SK-N-SH (cell line): ENCODE results near the gene GPR152.

ENCODE experiments used
- EP300 ChIP-seq, 2 experiments: IDR thresholded peaks; 2 replicates each; pipeline versions ENCODE4 v1.4.0 to v1.6.1; 2012; ENCODE audit warnings: borderline replicate concordance in 1 of 2, low read depth in 1 of 2, low read length in 1 of 2
- EZH2phosphoT487 ChIP-seq: fragments of 200-600 bp; sonication (generic); IDR thresholded peaks from 2 replicates; pipeline ENCODE4 v1.6.1; 2017; ENCODE audit warnings: low read depth, mixed run types, mild to moderate bottlenecking, antibody characterized with exemption, moderate library complexity, borderline replicate concordance
- MAX ChIP-seq: IDR thresholded peaks from 2 replicates; pipeline ENCODE4 v1.4.0; 2012; ENCODE audit warnings: low read depth
- NFIC ChIP-seq: IDR thresholded peaks from 2 replicates; pipeline ENCODE4 v1.4.0; 2012; ENCODE audit warnings: borderline replicate concordance
- SIN3A ChIP-seq: IDR thresholded peaks from 2 replicates; pipeline ENCODE4 v1.6.1; 2012; ENCODE audit warnings: low read depth, mild to moderate bottlenecking, low read length, moderate library complexity, borderline replicate concordance
- TAF1 ChIP-seq: IDR thresholded peaks from 2 replicates; pipeline ENCODE4 v1.6.1; 2012; ENCODE audit warnings: low read depth, mild to moderate bottlenecking, low read length, moderate library complexity, borderline replicate concordance
- TEAD4 ChIP-seq: IDR thresholded peaks from 2 replicates; pipeline ENCODE4 v1.4.0; 2012; ENCODE audit warnings: mild to moderate bottlenecking, borderline replicate concordance; ENCODE audit not compliant: insufficient read depth
- USF2 ChIP-seq: fragments of 150-350 bp; IDR thresholded peaks from 2 replicates; pipeline ENCODE4 v1.6.1; 2017; ENCODE audit warnings: antibody characterized with exemption, low read length, low read depth, borderline replicate concordance
- TF ChIP-seq, protein P1 (sequence below): fragments of 200-600 bp; sonication (generic); IDR thresholded peaks from 2 replicates; pipeline ENCODE4 v1.6.1; 2017; ENCODE audit warnings: antibody characterized with exemption, mild to moderate bottlenecking, moderate library complexity
- TF ChIP-seq, protein P2 (sequence below): fragments of 150-350 bp; IDR thresholded peaks from 2 replicates; pipeline ENCODE4 v1.6.1; 2016; ENCODE audit warnings: mild to moderate bottlenecking, low read depth, low read length

DNA sequence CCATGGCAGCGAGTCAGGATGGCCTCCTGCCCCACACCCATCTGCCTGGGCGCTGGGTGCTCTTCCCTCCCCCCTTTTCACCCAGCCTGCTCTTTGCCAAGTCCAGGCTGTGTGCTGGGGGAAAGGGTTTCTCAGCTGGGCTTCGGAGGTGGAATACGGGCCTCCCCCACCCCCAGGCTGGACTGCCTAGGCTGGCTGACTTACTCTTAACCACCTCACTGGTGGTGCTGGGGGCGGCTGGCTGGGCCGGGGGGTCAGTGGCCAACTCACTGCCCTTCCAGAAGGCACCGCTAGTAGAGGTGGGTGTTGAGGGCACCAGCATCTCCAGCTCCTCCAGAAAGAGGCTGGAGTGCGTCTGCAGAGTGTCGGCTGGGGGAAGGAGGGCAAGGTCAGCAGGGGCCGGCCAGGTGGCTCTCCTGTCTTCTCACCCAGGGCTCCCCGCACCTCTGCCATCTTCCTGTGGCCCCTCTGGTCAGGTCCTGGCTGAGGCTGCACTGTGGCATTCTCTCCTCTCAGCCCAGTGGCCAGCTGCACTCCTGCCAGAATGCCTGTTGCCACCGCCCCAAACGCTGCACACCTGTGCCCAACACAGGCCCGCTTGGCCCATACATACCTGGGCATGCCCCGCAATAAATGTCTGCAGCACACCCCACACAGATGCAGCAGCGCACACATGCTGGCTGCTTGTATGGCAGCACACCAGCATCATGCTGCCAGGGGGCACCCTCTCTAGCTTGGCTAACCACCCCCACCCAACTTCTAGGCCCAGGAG, 42.9 kb upstream of the GPR152 start:
- TF ChIP-seq, protein P1, sequence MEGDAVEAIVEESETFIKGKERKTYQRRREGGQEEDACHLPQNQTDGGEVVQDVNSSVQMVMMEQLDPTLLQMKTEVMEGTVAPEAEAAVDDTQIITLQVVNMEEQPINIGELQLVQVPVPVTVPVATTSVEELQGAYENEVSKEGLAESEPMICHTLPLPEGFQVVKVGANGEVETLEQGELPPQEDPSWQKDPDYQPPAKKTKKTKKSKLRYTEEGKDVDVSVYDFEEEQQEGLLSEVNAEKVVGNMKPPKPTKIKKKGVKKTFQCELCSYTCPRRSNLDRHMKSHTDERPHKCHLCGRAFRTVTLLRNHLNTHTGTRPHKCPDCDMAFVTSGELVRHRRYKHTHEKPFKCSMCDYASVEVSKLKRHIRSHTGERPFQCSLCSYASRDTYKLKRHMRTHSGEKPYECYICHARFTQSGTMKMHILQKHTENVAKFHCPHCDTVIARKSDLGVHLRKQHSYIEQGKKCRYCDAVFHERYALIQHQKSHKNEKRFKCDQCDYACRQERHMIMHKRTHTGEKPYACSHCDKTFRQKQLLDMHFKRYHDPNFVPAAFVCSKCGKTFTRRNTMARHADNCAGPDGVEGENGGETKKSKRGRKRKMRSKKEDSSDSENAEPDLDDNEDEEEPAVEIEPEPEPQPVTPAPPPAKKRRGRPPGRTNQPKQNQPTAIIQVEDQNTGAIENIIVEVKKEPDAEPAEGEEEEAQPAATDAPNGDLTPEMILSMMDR: no peak
- no peak for TF ChIP-seq EP300 (IDR thresholded peaks at IDR 0.05; ENCODE audit: borderline replicate concordance in 1 of 2, low read depth in 1 of 2, low read length in 1 of 2)
- no peak for TF ChIP-seq NFIC
- no peak for TF ChIP-seq SIN3A
- TF ChIP-seq, protein P2, sequence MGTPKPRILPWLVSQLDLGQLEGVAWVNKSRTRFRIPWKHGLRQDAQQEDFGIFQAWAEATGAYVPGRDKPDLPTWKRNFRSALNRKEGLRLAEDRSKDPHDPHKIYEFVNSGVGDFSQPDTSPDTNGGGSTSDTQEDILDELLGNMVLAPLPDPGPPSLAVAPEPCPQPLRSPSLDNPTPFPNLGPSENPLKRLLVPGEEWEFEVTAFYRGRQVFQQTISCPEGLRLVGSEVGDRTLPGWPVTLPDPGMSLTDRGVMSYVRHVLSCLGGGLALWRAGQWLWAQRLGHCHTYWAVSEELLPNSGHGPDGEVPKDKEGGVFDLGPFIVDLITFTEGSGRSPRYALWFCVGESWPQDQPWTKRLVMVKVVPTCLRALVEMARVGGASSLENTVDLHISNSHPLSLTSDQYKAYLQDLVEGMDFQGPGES: no peak
- no peak for TF ChIP-seq TEAD4
- TF ChIP-seq MAX: no peak
- no peak for TF ChIP-seq TAF1
- TF ChIP-seq USF2: no peak
- TF ChIP-seq EZH2phosphoT487: no peak
